HL-60/S4 treated with phorbol 12-myristate 13-acetate at 8.2 ng/mL for 4 days and 3 days (cell line): ENCODE data around the gene NBPF11.
"Not testable (repeated sequence)": the region's sequence is repeated elsewhere in the genome, so short reads cannot be mapped to it uniquely, and the experiment has no call there.

Experiments
- in situ Hi-C: fragments of 300-500 bp; cut with MboI; formaldehyde crosslinking; loops from 2 replicates; pipeline ENCODE4 v1.15.0; 2022; ENCODE audit warnings: low sequenced_read_pairs

Gene NBPF11

GRCh38 chr1:148151911-148152656 lies at the start of gene NBPF11:
NBPF11 (minus strand) TSS chr1:148152281; CDS start chr1:148127003, 25,278 bp downstream.
- in situ Hi-C loops = not testable (repeated sequence)

- in situ Hi-C loops = not testable (repeated sequence)
These were observed 45.3 kb upstream of the NBPF11 start for GRCh38 chr1:148197396-148197795.

GRCh38 chr1:148196949-148197348 lies 44.9 kb upstream of the NBPF11 start:
- in situ Hi-C loops = not testable (repeated sequence)

- in situ Hi-C loops = not testable (repeated sequence)
These were observed 43.0 kb upstream of the NBPF11 start for GRCh38 chr1:148195115-148195514.

GRCh38 chr1:148188768-148189167 lies 36.7 kb upstream of the NBPF11 start:
- in situ Hi-C loops = not testable (repeated sequence)

- in situ Hi-C loops = not testable (repeated sequence)
These were observed 26.6 kb upstream of the NBPF11 start for GRCh38 chr1:148178682-148179081.

GRCh38 chr1:148175414-148175813 lies 23.3 kb upstream of the NBPF11 start:
- in situ Hi-C loops = not testable (repeated sequence)

GRCh38 chr1:148171995-148172394 lies 19.9 kb upstream of the NBPF11 start:
- in situ Hi-C loops = not testable (repeated sequence)

- in situ Hi-C loops = no loop called here
These were observed 14.7 kb upstream of the NBPF11 start for GRCh38 chr1:148166558-148167492.

GRCh38 chr1:148162363-148162762 lies 10.3 kb upstream of the NBPF11 start:
- in situ Hi-C loops = no loop called here

GRCh38 chr1:148161053-148161901 lies 9.2 kb upstream of the NBPF11 start:
- in situ Hi-C loops = no loop called here

- in situ Hi-C loops = no loop called here
These were observed 8.4 kb upstream of the NBPF11 start for GRCh38 chr1:148160343-148161052.

GRCh38 chr1:148160048-148160342 lies 7.9 kb upstream of the NBPF11 start:
- in situ Hi-C loops = no loop called here

- in situ Hi-C loops = no loop called here
These were observed 6.4 kb upstream of the NBPF11 start for GRCh38 chr1:148158341-148159003.

- in situ Hi-C loops = not testable (repeated sequence)
These were observed 5.7 kb upstream of the NBPF11 start for GRCh38 chr1:148157803-148158202.

- in situ Hi-C loops = not testable (repeated sequence)
These were observed 3.6 kb upstream of the NBPF11 start for GRCh38 chr1:148155494-148156275.

GRCh38 chr1:148152795-148153194 lies 714 bp upstream of the NBPF11 start:
- in situ Hi-C loops = not testable (repeated sequence)

- in situ Hi-C loops = not testable (repeated sequence)
These were observed 686 bp downstream of the NBPF11 start for GRCh38 chr1:148151371-148151819.

- in situ Hi-C loops = not testable (repeated sequence)
These were observed 1.1 kb downstream of the NBPF11 start for GRCh38 chr1:148150945-148151344.
